Mammary epithelial cell (primary cell): ENCODE results near the gene ARHGAP1.

Experiments used
- CTCF ChIP-seq, 2 donors: IDR thresholded peaks in 1 of 2; conservative IDR thresholded peaks in 1 of 2; 2 replicates each; pipeline ENCODE4 v1.5.1; 2011 to 2012; ENCODE audit warnings: inconsistent platforms in 2 of 2, low read length in 2 of 2, mild to moderate bottlenecking in 2 of 2, control low read depth in 1 of 2, low read depth in 1 of 2; ENCODE audit not compliant: insufficient read depth in 1 of 2; ENCODE audit errors: extremely low read depth in 1 of 2
- EZH2 ChIP-seq: IDR thresholded peaks from 2 replicates; pipeline ENCODE4 v1.6.1; 2012; ENCODE audit warnings: low read length, inconsistent platforms, borderline replicate concordance

- no peak for TF ChIP-seq CTCF (conservative IDR thresholded peaks at IDR 0.05 in 1 of 2, IDR thresholded peaks at IDR 0.05 in 1 of 2; ENCODE audit: extremely low read depth in 1 of 2, insufficient read depth in 1 of 2, low read depth in 1 of 2, low read length in 2 of 2)
- no peak for TF ChIP-seq EZH2
These were observed at the start of gene ARHGAP1, which contains the start of gene ZNF408 for GRCh38 chr11:46700241-46701077.
